NCI-H82 treated with DMSO at 0.1 percent for 48 hours (cell line): Measurements from ENCODE around the gene DRAM1.
A peak's percentile ranks its signal among the peaks of the same experiment; 100 is the strongest.
"Not testable (repeated sequence)": the region's sequence is repeated elsewhere in the genome, so short reads cannot be mapped to it uniquely, and the experiment has no call there.

Experiments
- DNase-seq: peaks from one replicate; lab custom pipeline; 2025; ENCODE audit not compliant: unreplicated experiment; lab: John Stamatoyannopoulos, UW

DRAM1 gene, protein sequence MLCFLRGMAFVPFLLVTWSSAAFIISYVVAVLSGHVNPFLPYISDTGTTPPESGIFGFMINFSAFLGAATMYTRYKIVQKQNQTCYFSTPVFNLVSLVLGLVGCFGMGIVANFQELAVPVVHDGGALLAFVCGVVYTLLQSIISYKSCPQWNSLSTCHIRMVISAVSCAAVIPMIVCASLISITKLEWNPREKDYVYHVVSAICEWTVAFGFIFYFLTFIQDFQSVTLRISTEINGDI

GRCh38 chr12:101876861-101877805 lies at the start of gene DRAM1:
Gene DRAM1 (plus strand): TSS chr12:101877580. CDS start chr12:101877790, 210 bp downstream.
- DNase-seq = no peak

DNA sequence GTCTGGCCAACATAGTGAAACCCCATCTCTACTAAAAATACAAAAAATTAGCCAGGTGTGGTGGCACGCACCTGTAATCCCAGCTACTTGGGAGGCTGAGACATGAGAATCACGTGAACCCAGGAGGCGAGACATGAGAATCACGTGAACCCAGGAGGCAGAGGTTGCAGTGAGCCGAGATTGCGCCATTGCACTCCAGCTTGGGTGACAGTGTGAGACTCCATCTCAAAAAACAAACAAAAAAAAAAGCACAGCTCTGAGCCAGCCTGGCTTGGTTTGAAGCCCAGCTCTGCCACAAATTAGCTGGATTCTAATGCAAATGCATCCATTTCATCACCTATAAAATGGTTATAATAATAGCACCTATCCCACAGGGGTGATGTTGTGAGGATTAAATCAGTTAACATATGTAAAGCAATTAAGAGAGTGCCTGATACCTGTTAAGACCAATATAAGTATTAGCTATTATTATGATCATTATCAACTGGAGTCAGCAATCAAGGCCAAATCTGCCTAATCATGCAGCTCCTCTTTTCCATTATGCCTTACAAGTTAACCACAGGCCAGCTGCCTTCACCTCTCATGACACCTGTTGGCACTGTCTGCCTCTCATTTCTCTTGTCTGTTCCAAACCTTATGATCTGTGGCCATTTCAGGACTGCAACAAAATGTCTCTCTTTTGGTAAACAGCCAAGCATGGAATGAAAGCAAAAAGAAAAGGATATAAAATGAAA lies 48.8 kb upstream of the DRAM1 start:
- peak; percentile 32 for DNase-seq

DNA sequence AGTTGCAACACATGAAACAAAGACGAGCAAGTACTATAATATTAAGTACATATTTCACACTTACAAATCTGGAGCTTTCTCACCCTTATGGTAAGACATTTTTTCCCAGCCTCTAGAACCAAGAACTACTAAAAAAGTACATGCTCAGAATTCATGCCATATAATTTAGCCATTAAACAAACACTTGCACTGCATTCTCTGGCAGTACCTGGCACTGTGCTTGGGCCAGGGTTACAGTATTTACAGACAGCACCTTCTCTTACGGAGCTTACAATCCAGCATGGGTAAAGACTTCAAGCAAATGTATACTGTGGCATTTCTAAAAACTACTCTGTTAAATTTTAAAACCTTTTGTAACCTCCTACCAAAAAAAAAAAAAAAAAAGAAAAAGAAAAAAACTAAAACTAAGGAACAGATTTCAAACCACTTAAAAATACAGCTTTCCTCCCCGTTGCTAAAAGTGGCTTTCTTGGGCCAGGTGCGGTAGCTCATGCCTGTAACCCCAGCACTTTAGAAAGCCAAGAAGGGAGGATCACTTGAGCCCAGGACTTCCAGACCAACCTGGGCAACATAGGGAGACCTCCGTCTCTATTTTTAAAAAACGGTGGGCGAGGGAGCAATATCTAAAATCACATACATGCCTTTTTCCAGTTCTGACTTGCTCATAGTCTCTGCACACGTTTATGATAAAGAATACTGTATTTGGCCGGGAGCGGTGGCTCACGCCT lies 47.6 kb upstream of the DRAM1 start:
- no peak for DNase-seq

- DNase-seq = peak; percentile 61
These were observed 46.7 kb upstream of the DRAM1 start, which contains the start of gene GNPTAB for GRCh38 chr12:101830367-101831325. Gene GNPTAB (minus strand): TSS chr12:101830959. CDS start chr12:101830675, 284 bp downstream.

- peak; percentile 43 for DNase-seq
These were observed 45.4 kb upstream of the DRAM1 start for GRCh38 chr12:101832030-101832429.

- DNase-seq = no peak
These were observed 38.6 kb upstream of the DRAM1 start for GRCh38 chr12:101838628-101839323.

- DNase-seq = no peak
These were observed 37.8 kb upstream of the DRAM1 start for GRCh38 chr12:101839324-101840283.

GRCh38 chr12:101841069-101841468 lies 36.3 kb upstream of the DRAM1 start:
- no peak for DNase-seq

- DNase-seq = no peak
These were observed 32.2 kb upstream of the DRAM1 start for GRCh38 chr12:101845137-101845711.

DNA sequence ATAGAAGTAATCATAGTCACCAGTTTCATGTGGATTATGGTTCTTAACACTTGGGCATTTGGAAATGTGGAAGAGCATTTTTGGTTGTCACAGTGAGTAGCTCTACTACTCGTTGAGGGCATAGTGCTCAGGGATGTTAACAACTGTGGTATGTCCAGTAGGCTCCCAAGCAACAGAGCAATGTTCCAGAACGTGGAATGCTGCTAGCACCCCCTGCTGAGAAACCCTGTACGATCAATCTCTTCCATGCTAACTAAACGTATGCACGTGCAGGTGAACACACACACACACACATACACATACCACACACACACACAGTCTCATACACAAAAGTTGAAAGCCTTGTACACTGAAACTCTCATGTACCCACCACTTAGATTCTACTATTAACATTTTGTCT lies 30.1 kb upstream of the DRAM1 start:
- no peak for DNase-seq

DNA sequence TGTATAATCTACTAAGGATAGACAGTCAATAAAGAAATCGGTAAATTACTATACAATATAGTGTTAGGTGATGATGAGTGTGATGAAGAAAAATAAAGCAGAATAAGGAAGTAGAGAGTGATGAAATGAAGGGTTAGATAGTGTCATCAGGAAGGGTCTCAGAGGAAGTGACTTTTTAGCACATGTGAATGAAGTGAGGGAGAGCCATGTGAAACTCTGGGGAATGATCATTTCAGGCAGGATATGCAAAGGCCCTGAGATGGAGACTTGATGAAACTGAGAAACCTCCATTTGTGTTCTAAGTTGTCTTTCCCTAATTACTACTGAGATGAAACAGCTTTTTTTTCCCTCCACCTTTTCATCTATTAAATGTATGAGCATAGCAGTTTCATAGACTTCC lies 27.2 kb upstream of the DRAM1 start:
- no peak for DNase-seq

DNA sequence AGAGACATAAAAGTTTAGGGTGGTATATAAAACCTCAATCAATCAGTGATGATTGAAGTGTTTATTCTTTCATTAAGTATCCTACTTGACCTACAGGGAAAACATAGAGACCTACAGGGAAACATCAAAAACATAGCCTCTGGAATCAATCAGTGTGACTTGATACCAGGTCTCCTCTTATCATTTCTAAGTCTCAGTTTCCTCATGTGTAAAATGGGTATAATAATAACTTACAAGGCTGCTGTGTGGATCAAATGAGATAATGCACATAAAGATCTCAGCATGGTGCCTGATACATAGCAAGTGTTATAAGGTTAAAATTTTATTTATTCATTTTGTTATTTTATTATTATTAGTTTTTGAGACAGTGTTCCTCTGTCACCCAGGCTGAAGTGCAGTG lies 24.4 kb upstream of the DRAM1 start:
- DNase-seq = no peak

GRCh38 chr12:101854747-101855146 lies 22.6 kb upstream of the DRAM1 start:
- DNase-seq = no peak

- no peak for DNase-seq
These were observed 22.0 kb upstream of the DRAM1 start for GRCh38 chr12:101855364-101855884.

DNA sequence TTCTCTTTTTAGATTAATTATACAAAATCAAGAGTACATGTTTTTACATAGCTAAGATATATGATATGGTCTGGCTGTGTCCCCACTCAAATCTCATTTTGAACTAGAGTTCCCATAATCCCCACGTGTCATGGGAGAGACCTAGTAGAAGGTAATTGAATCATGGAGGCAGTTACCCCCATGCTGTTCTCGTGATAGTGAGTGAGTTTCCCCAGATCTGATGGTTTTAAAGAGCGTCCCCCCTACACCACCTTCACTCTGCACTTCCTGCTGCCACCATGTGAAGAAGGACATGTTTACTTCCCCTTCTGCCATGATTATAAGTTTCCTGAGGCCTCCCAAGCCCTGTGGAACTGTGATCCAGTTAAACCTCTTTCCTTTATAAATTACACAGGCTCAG lies 21.4 kb upstream of the DRAM1 start:
- no peak for DNase-seq

GRCh38 chr12:101856614-101857013 lies 20.8 kb upstream of the DRAM1 start:
- not testable (repeated sequence) for DNase-seq

GRCh38 chr12:101857043-101857558 lies 20.3 kb upstream of the DRAM1 start:
- no peak for DNase-seq
